Neuronal stem cell (in vitro differentiated cells): ENCODE measurements around the gene ANKS1B.

Experiments
- DNase-seq: peaks from one replicate; pipeline ENCODE4 v3.0.0-alpha.2; 2013; ENCODE audit warnings: low spot score
- H2AFZ ChIP-seq: one replicate; pipeline ENCODE4 v1.6.1; 2013; ENCODE audit warnings: mild to moderate bottlenecking, low read length, inconsistent platforms
- H2AK5ac ChIP-seq: 2 replicates; pipeline ENCODE4 v1.6.1; 2013; ENCODE audit warnings: low read depth, mild to moderate bottlenecking, inconsistent platforms, low read length, moderate library complexity, mixed read lengths
- H2BK120ac ChIP-seq: 2 replicates; pipeline ENCODE4 v1.6.1; 2013; ENCODE audit warnings: low read depth, mild to moderate bottlenecking, inconsistent platforms, low read length, moderate library complexity, mixed read lengths
- H2BK12ac ChIP-seq: one replicate; pipeline ENCODE4 v1.6.1; 2013; ENCODE audit warnings: low read length, inconsistent platforms
- H2BK15ac ChIP-seq: 2 replicates; pipeline ENCODE4 v1.6.1; 2013; ENCODE audit warnings: mild to moderate bottlenecking, low read length, inconsistent platforms, mixed read lengths
- H2BK5ac ChIP-seq: one replicate; pipeline ENCODE4 v1.6.1; 2013; ENCODE audit warnings: inconsistent platforms, mild to moderate bottlenecking, low read length, moderate library complexity
- H3K14ac ChIP-seq: one replicate; pipeline ENCODE4 v1.6.1; 2013; ENCODE audit warnings: low read length, inconsistent platforms
- H3K18ac ChIP-seq: 2 replicates; pipeline ENCODE4 v1.6.1; 2013; ENCODE audit warnings: low read length, inconsistent platforms
- H3K23ac ChIP-seq: 2 replicates; pipeline ENCODE4 v1.6.1; 2013; ENCODE audit warnings: low read depth, mild to moderate bottlenecking, mixed read lengths, low read length, inconsistent platforms; ENCODE audit not compliant: poor library complexity
- H3K27ac ChIP-seq: replicated peaks from 3 replicates; pipeline ENCODE4 v1.5.1; 2013; ENCODE audit warnings: low read length, inconsistent platforms
- H3K27me3 ChIP-seq, 3 experiments: 2 replicates each; pipeline ENCODE4 v1.6.1; 2013; ENCODE audit warnings: low read length in 3 of 3, mild to moderate bottlenecking in 2 of 3, inconsistent platforms in 1 of 3, low read depth in 1 of 3, mixed read lengths in 1 of 3, moderate library complexity in 1 of 3; ENCODE audit not compliant: control insufficient read depth in 3 of 3, insufficient read depth in 3 of 3
- H3K36me3 ChIP-seq, 2 donors: replicated peaks in 1 of 2; 2 replicates each; pipeline ENCODE4 v1.6.1; 2013; ENCODE audit warnings: low read length in 2 of 2; ENCODE audit not compliant: control insufficient read depth in 2 of 2, insufficient read depth in 2 of 2
- H3K4ac ChIP-seq: 2 replicates; pipeline ENCODE4 v1.6.1; 2013; ENCODE audit warnings: inconsistent platforms, mild to moderate bottlenecking, low read length, moderate library complexity
- H3K4me1 ChIP-seq, 2 donors: 1 replicate in 1 of 2; 2 replicates in 1 of 2; pipeline ENCODE4 v1.6.1; 2013; ENCODE audit warnings: low read length in 2 of 2, low read depth in 1 of 2; ENCODE audit not compliant: control insufficient read depth in 2 of 2, insufficient read depth in 1 of 2
- H3K4me2 ChIP-seq: one replicate; pipeline ENCODE4 v1.6.1; 2013; ENCODE audit warnings: mild to moderate bottlenecking, low read length, inconsistent platforms; ENCODE audit not compliant: insufficient read depth, poor library complexity, severe bottlenecking
- H3K4me3 ChIP-seq, 2 donors: 2 replicates each; pipeline ENCODE4 v1.5.1; 2013; ENCODE audit warnings: low read length in 2 of 2, mild to moderate bottlenecking in 2 of 2, inconsistent platforms in 1 of 2, moderate library complexity in 1 of 2
- H3K79me1 ChIP-seq: one replicate; pipeline ENCODE4 v1.6.1; 2013; ENCODE audit warnings: low read depth, mild to moderate bottlenecking, inconsistent platforms, low read length, moderate library complexity
- H3K9ac ChIP-seq: one replicate; pipeline ENCODE4 v1.6.1; 2013; ENCODE audit warnings: mild to moderate bottlenecking, low read depth, low read length, inconsistent platforms; ENCODE audit not compliant: poor library complexity
- H3K9me3 ChIP-seq, 2 donors: replicated peaks in 1 of 2; 2 replicates each; pipeline versions ENCODE3 to v1.6.1; 2013; ENCODE audit warnings: low read length in 2 of 2, mild to moderate bottlenecking in 2 of 2, inconsistent platforms in 1 of 2, low read depth in 1 of 2, mixed read lengths in 1 of 2, moderate library complexity in 1 of 2; ENCODE audit not compliant: control insufficient read depth in 2 of 2, insufficient read depth in 1 of 2
- H4K8ac ChIP-seq: one replicate; pipeline ENCODE4 v1.6.1; 2013; ENCODE audit warnings: low read depth, mild to moderate bottlenecking, inconsistent platforms, low read length, moderate library complexity
- H4K91ac ChIP-seq: one replicate; pipeline ENCODE4 v1.6.1; 2013; ENCODE audit warnings: low read length, low read depth, mild to moderate bottlenecking, inconsistent platforms; ENCODE audit not compliant: poor library complexity
- WGBS, 2 donors: extraction: QIAGEN DNeasy Blood & Tissue Kit; methylation state at CpG; one replicate each; pipeline ENCODE4 v1.1.7; 2013; ENCODE audit warnings: missing lambda C conversion rate in 2 of 2, mixed read lengths in 1 of 2; ENCODE audit not compliant: insufficient read length in 2 of 2, insufficient replicate concordance in 1 of 2; ENCODE audit errors: extremely low coverage in 2 of 2; 5-methylcytosine and 5-hydroxymethylcytosine counted together

The ANKS1B gene

GRCh38 chr12:99771659-99772058, 213.1 kb downstream of the ANKS1B start:
- Histone ChIP-seq H3K9ac (no peak overlapping the region), H2BK5ac (no peak overlapping the region), H3K4me1 (no peaks in the 10 kb centered on the region), H3K27me3 (no peaks in the 10 kb centered on the region), H3K4me3 (no peak overlapping the region), H3K4me2 (no peak overlapping the region), H3K4ac (no peak overlapping the region), H3K27ac (no peak overlapping the region), H3K79me1 (no peaks in the 10 kb centered on the region), H2BK15ac (no peak overlapping the region), H2BK12ac (no peak overlapping the region), H2BK120ac (no peak overlapping the region), H3K18ac (no peak overlapping the region), H3K36me3 (no peaks in the 10 kb centered on the region), H3K9me3 (no peaks in the 10 kb centered on the region), H3K23ac (no peak overlapping the region), H4K91ac (no peak overlapping the region), H3K14ac (no peak overlapping the region), H4K8ac (no peak overlapping the region), H2AFZ (no peak overlapping the region), H2AK5ac (no peak overlapping the region)
- DNase-seq = no peak

- Histone ChIP-seq H3K27me3 (no peaks in the 10 kb centered on the region), H3K9me3 (no peaks in the 10 kb centered on the region), H2BK12ac (no peak overlapping the region), H3K4me1 (no peaks in the 10 kb centered on the region), H2AFZ (no peak overlapping the region), H3K4ac (no peak overlapping the region), H3K4me2 (no peak overlapping the region), H2BK15ac (no peak overlapping the region), H2AK5ac (no peak overlapping the region), H2BK120ac (no peak overlapping the region), H3K36me3 (no peaks in the 10 kb centered on the region), H3K14ac (no peak overlapping the region), H4K8ac (no peak overlapping the region), H2BK5ac (no peak overlapping the region), H3K27ac (no peak overlapping the region), H3K79me1 (no peaks in the 10 kb centered on the region), H3K9ac (no peak overlapping the region), H3K18ac (no peak overlapping the region), H3K4me3 (no peak overlapping the region), H3K23ac (no peak overlapping the region), H4K91ac (no peak overlapping the region)
- peak; percentile 12 for DNase-seq
- no CpG with 5 or more reads among the region's 1 CpG for WGBS, 2 donors
Measured at GRCh38 chr12:99769396-99769980, 215.2 kb downstream of the ANKS1B start.

GRCh38 chr12:99768758-99769157, 216.0 kb downstream of the ANKS1B start:
- no peak overlapping the region for H4K8ac ChIP-seq
- no peak overlapping the region for H3K4me2 ChIP-seq
- no peaks in the 10 kb centered on the region for H3K79me1 ChIP-seq
- no peak overlapping the region for H2BK120ac ChIP-seq
- no peak overlapping the region for H3K27ac ChIP-seq
- no peaks in the 10 kb centered on the region for H3K27me3 ChIP-seq
- no peaks in the 10 kb centered on the region for H3K9me3 ChIP-seq
- no peak overlapping the region for H2BK5ac ChIP-seq
- no peak overlapping the region for H3K9ac ChIP-seq
- H3K4ac ChIP-seq = no peak overlapping the region
- no peak overlapping the region for H2BK15ac ChIP-seq
- no peak overlapping the region for H3K4me3 ChIP-seq
- no peak overlapping the region for H3K14ac ChIP-seq
- no peak overlapping the region for H2AK5ac ChIP-seq
- no peaks in the 10 kb centered on the region for H3K4me1 ChIP-seq
- H3K18ac ChIP-seq = no peak overlapping the region
- no peaks in the 10 kb centered on the region for H3K36me3 ChIP-seq
- H2BK12ac ChIP-seq = no peak overlapping the region
- H4K91ac ChIP-seq = no peak overlapping the region
- H3K23ac ChIP-seq = no peak overlapping the region
- no CpG with 5 or more reads among the region's 7 CpGs for WGBS, 2 donors
- no peak for DNase-seq
- no peak overlapping the region for H2AFZ ChIP-seq

- H3K79me1 ChIP-seq = no peaks in the 10 kb centered on the region
- H3K9ac ChIP-seq = no peak overlapping the region
- no peak overlapping the region for H3K18ac ChIP-seq
- no peaks in the 10 kb centered on the region for H3K36me3 ChIP-seq
- no peak overlapping the region for H2BK12ac ChIP-seq
- no peak overlapping the region for H3K23ac ChIP-seq
- no peak overlapping the region for H3K4me2 ChIP-seq
- H3K27ac ChIP-seq = no peak overlapping the region
- H2AK5ac ChIP-seq = no peak overlapping the region
- no peak overlapping the region for H3K14ac ChIP-seq
- H3K9me3 ChIP-seq = no peaks in the 10 kb centered on the region
- no CpG with 5 or more reads among the region's 1 CpG for WGBS, 2 donors
- H3K4ac ChIP-seq = no peak overlapping the region
- DNase-seq = no peak
- H4K91ac ChIP-seq = no peak overlapping the region
- H4K8ac ChIP-seq = no peak overlapping the region
- H2BK15ac ChIP-seq = no peak overlapping the region
- H2BK120ac ChIP-seq = no peak overlapping the region
- H3K27me3 ChIP-seq = no peaks in the 10 kb centered on the region
- H2BK5ac ChIP-seq = no peak overlapping the region
- H2AFZ ChIP-seq = no peak overlapping the region
- H3K4me1 ChIP-seq = no peaks in the 10 kb centered on the region
- H3K4me3 ChIP-seq = no peak overlapping the region
Measured at GRCh38 chr12:99767809-99768208, 216.9 kb downstream of the ANKS1B start.
